AG09319 (cell line): ENCODE measurements around the gene ETV5.
"Not testable (repeated sequence)": the region's sequence is repeated elsewhere in the genome, so short reads cannot be mapped to it uniquely, and the experiment has no call there.

Source experiments
- DNase-seq: peaks from one replicate; pipeline ENCODE4 v3.0.0-alpha.2; 2010; ENCODE audit warnings: low read depth; ENCODE audit errors: extremely low read depth
- TF ChIP-seq, protein P1 (sequence below): IDR thresholded peaks from 2 replicates; pipeline ENCODE4 v1.5.1; 2011; ENCODE audit warnings: low read depth, mild to moderate bottlenecking, inconsistent platforms, low read length, moderate library complexity

The ETV5 gene

GRCh38 chr3:186042521-186043202 lies 66.2 kb downstream of the ETV5 start:
- DNase-seq = no peak
- TF ChIP-seq, protein P1, sequence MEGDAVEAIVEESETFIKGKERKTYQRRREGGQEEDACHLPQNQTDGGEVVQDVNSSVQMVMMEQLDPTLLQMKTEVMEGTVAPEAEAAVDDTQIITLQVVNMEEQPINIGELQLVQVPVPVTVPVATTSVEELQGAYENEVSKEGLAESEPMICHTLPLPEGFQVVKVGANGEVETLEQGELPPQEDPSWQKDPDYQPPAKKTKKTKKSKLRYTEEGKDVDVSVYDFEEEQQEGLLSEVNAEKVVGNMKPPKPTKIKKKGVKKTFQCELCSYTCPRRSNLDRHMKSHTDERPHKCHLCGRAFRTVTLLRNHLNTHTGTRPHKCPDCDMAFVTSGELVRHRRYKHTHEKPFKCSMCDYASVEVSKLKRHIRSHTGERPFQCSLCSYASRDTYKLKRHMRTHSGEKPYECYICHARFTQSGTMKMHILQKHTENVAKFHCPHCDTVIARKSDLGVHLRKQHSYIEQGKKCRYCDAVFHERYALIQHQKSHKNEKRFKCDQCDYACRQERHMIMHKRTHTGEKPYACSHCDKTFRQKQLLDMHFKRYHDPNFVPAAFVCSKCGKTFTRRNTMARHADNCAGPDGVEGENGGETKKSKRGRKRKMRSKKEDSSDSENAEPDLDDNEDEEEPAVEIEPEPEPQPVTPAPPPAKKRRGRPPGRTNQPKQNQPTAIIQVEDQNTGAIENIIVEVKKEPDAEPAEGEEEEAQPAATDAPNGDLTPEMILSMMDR = no peak

DNA sequence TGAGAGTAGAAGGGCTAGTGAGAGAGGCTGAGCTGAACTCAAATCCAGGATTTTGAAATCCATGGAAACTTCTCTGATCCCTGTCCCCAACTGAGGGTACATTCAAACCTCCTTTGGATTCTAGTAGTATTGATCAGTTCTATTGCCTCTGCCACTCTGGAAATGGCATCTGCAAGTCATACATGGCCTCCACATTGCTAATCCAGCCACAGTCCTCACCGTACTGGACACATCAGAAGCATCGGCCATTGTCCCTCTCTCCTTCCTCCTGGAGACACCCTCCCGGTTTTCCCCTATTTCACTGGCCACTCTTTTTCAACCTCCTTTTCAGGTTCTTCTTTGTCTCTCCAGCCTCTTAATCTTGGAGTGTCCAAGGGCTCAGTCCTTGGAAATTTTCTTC lies 66.9 kb downstream of the ETV5 start:
- no peak for DNase-seq
- TF ChIP-seq, protein P1 = no peak

GRCh38 chr3:186038360-186038759 lies 70.5 kb downstream of the ETV5 start:
- DNase-seq = no peak
- TF ChIP-seq, protein P1 = no peak

DNA sequence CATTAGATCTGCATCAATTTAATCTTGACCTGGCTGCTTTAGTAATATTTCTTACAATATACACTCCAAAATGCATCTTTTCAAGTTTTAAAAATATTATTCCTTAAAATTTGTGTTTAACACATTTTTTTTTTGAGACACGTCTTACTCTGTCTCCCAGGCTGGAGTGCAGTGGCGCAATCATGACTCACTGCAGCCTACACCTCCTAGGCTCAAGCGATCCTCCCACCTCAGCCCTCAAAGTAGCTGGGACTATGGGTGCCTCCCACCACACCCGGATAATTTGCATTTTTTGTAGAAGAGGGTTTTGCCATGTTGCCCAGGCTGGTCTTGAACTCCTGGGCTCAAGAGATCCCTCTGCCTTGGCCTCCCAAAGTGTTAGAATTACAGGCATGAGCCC lies 73.6 kb downstream of the ETV5 start:
- DNase-seq = no peak
- TF ChIP-seq, protein P1 = no peak

- no peak for DNase-seq
- TF ChIP-seq, protein P1 = no peak
These were observed 76.6 kb downstream of the ETV5 start for GRCh38 chr3:186032321-186032720.

DNA sequence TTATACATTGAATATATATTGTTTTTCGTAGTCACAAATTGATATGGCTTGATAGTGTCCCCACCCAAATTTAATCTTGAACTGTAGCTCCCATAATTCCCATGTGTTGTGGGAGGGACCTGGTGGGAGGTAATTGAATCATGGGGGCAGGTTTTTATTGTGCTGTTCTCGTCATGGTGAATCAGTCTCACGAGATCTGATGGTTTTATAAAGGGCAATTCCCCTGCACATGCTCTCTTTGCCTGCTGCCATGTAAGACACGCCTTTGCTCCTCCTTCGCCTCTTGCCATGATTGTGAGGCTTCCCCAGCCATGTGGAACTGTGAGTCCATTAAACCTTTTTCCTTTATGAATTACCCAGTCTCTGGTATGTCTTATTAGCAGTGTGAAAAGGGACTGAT lies 82.9 kb downstream of the ETV5 start:
- DNase-seq = not testable (repeated sequence)

DNA sequence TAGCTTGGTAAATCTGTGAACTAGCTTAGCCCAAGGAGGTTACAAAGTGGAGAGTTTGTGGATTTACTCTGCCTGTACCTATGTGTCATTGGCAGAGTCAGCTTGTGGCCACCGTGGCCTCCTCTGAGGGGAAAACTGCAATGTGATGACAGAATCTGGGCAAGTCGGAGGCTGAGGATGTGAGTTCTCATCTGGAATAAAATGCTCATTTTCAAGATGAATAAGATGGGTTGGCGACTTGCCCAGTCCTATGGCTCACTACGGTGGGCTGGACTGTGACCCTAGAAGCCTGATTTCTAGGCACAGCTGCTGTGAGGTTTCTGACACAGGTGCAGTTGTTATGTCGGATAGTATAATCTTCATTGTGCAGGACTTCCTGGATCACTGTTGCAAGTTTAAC lies 83.7 kb downstream of the ETV5 start:
- no peak for DNase-seq
- TF ChIP-seq, protein P1 = no peak

DNA sequence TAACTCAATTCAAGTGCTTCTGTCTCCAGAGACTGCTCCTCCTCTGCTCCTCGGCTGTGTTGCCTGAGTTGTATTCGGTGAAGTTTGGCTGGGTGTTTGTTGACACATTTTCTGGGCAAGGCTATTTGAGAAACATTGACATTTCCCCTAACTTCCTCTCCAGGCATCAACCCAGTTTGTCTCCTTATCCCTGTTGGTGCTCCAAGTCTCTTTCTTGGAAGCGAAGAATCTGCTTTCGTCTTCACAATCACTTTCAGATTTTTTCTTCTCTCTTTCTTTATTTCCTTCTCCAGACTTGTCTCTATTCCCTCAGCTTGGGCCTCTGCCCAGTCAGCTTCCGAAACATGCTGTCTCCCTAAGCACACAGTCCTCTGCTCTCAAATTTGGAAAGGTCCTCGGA lies 84.7 kb downstream of the ETV5 start:
- TF ChIP-seq, protein P1 = no peak
- DNase-seq = no peak
